Left ventricle myocardium superior (tissue), 1 donor: ENCODE measurements around the gene PIN1. TPM values are rescaled to one million over a fixed set of nuclear protein-coding genes. Genes with fewer than 3 reads are reported as not detected.
"Not testable (repeated sequence)": the region's sequence is repeated elsewhere in the genome, so short reads cannot be mapped to it uniquely, and the experiment has no call there.

Source experiments
- ATAC-seq: fragments of 200-7000 bp; cut with Tn5 transposase; one replicate; pipeline ENCODE4 v1.9.1; 2020; ENCODE audit warnings: mild to moderate bottlenecking, moderate library complexity
- DNase-seq: peaks from one replicate; pipeline ENCODE4 v3.0.0-alpha.2; 2020
- intact Hi-C: fragments of 100-400 bp; cut with micrococcal nuclease; formaldehyde crosslinking; loops from one replicate; pipeline ENCODE4 v1.11.0; 2022
- long read RNA-seq: library from polyadenylated mRNA; unstranded; transcript quantifications from one replicate; pipeline ENCODE4 v2.0.0, GENCODE V29; 2021
- total RNA-seq: library from RNA; stranded (reverse); fragmentation: NEBNext Ultra II Directional; extraction: Animal tissue kit (Norgen Biotek cat#: 25700); gene quantifications from one replicate; pipeline ENCODE4 v1.2.1, GENCODE V29; 2021
- donor health status: DM: no; HTN: yes; CAD: no; lungs with severe emphysema.

PIN1 gene
- 92.8 TPM for total RNA-seq
- long read RNA-seq, full-length matches to known transcripts, result 188 of 224 reads
- long read RNA-seq, partial matches to known transcripts, result 4 of 224 reads
- long read RNA-seq, other reads (novel, unspliced or antisense), result 32 of 224 reads

- intact Hi-C loops, result no loop called here
- ATAC-seq (peak; percentile 98), DNase-seq (peak; percentile 100)
Measured at GRCh38 chr19:9834726-9835506, at the start of gene PIN1. Gene PIN1 (plus strand): TSS chr19:9835318. CDS start chr19:9835345, 27 bp downstream.

- peak; percentile 93 for ATAC-seq
- intact Hi-C loops, result no loop called here
- DNase-seq, result peak; percentile 96
Measured at GRCh38 chr19:9785367-9786331, 49.5 kb upstream of the PIN1 start.

GRCh38 chr19:9786342-9786741 lies 48.8 kb upstream of the PIN1 start:
- intact Hi-C loops, result no loop called here
- ATAC-seq (no peak), DNase-seq (no peak)

GRCh38 chr19:9786819-9787218 lies 48.3 kb upstream of the PIN1 start:
- no peak for ATAC-seq
- DNase-seq, result no peak
- intact Hi-C loops, result no loop called here

GRCh38 chr19:9788604-9789003 lies 46.5 kb upstream of the PIN1 start:
- ATAC-seq, DNase-seq, intact Hi-C loops: not testable (repeated sequence)

- DNase-seq (no peak), ATAC-seq (no peak)
- intact Hi-C loops, result no loop called here
Measured at GRCh38 chr19:9789066-9789465, 46.1 kb upstream of the PIN1 start.

GRCh38 chr19:9789579-9789978 lies 45.5 kb upstream of the PIN1 start:
- intact Hi-C loops, DNase-seq, ATAC-seq: not testable (repeated sequence)

- not testable (repeated sequence) for ATAC-seq, DNase-seq
- intact Hi-C loops, result loop anchor here (10.0 kb wide), 1 partner anchor 166 kb away; the partner anchor contains the start of gene ZNF561
Measured at GRCh38 chr19:9791073-9791367, 44.1 kb upstream of the PIN1 start.

GRCh38 chr19:9791552-9792205 lies 43.4 kb upstream of the PIN1 start:
- intact Hi-C loops, result loop anchor here (10.0 kb wide), 1 partner anchor 167 kb away; the partner anchor contains the start of gene ZNF561
- DNase-seq, result peak; percentile 96
- peak; percentile 80 for ATAC-seq

- intact Hi-C loops, result loop anchor here (10.0 kb wide), 1 partner anchor 168 kb away; the partner anchor contains the start of gene ZNF561
- ATAC-seq (peak; percentile 82), DNase-seq (peak; percentile 94)
Measured at GRCh38 chr19:9792206-9793070, 42.7 kb upstream of the PIN1 start.

GRCh38 chr19:9793071-9793591 lies 42.0 kb upstream of the PIN1 start:
- intact Hi-C loops, result loop anchor here (10.0 kb wide), 1 partner anchor 168 kb away; the partner anchor contains the start of gene ZNF561
- ATAC-seq (peak; percentile 27), DNase-seq (peak; percentile 69)

- peak; percentile 12 for ATAC-seq
- DNase-seq, result peak; percentile 80
- intact Hi-C loops, result loop anchor here (5.0 to 10.0 kb wide), 2 partner anchors 171 to 484 kb away; partner anchors contain the start of gene ZNF561
Measured at GRCh38 chr19:9796113-9796773, 38.9 kb upstream of the PIN1 start.

GRCh38 chr19:9797871-9798270 lies 37.2 kb upstream of the PIN1 start:
- ATAC-seq, result no peak
- DNase-seq, result no peak
- intact Hi-C loops, result loop anchor here (5.0 to 10.0 kb wide), 2 partner anchors 173 to 486 kb away; partner anchors contain the start of gene ZNF561

- DNase-seq (no peak), ATAC-seq (no peak)
- intact Hi-C loops, result loop anchor here (5.0 to 10.0 kb wide), 2 partner anchors 174 to 487 kb away; partner anchors contain the start of gene ZNF561
Measured at GRCh38 chr19:9799162-9799561, 36.0 kb upstream of the PIN1 start.

GRCh38 chr19:9801976-9802375 lies 33.1 kb upstream of the PIN1 start:
- no peak for ATAC-seq
- no peak for DNase-seq
- intact Hi-C loops, result no loop called here

- intact Hi-C loops, result no loop called here
- DNase-seq (no peak), ATAC-seq (no peak)
Measured at GRCh38 chr19:9806803-9807202, 28.3 kb upstream of the PIN1 start.
